Type B pancreatic cell (in vitro differentiated cells): Measurements from ENCODE around the gene PRR5L. TPM values are rescaled to one million over a fixed set of nuclear protein-coding genes. Genes with fewer than 3 reads are reported as not detected.
A peak's percentile ranks its signal among the peaks of the same experiment; 100 is the strongest.

Experiments used
- DNase-seq: peaks from one replicate; pipeline ENCODE4 v3.0.0; 2021; ENCODE audit warnings: mixed read lengths; ENCODE audit not compliant: unreplicated experiment; ENCODE audit errors: extremely low spot score
- H3K27ac Mint-ChIP-seq: 2 replicates; pipeline ENCODE4 v1.8.0; 2021; ENCODE audit warnings: mild to moderate bottlenecking, mixed read lengths
- H3K27me3 Mint-ChIP-seq: 2 replicates; pipeline ENCODE4 v1.8.0; 2021; ENCODE audit warnings: mixed read lengths
- H3K36me3 Mint-ChIP-seq: 2 replicates; pipeline ENCODE4 v1.8.0; 2021; ENCODE audit warnings: mixed read lengths
- H3K4me1 Mint-ChIP-seq: one replicate; pipeline ENCODE4 v1.8.0; 2021; ENCODE audit warnings: mixed read lengths; ENCODE audit not compliant: unreplicated experiment
- H3K4me3 Mint-ChIP-seq: 2 replicates; pipeline ENCODE4 v1.8.0; 2021; ENCODE audit warnings: mild to moderate bottlenecking, mixed read lengths
- H3K9me3 Mint-ChIP-seq: 2 replicates; pipeline ENCODE4 v1.8.0; 2021; ENCODE audit warnings: mixed read lengths
- CTCF ChIP-seq: fragments of 200-600 bp; sonication (generic); conservative IDR thresholded peaks from 2 replicates; pipeline ENCODE4 v1.5.0; 2021; ENCODE audit warnings: antibody characterized with exemption, mild to moderate bottlenecking
- total RNA-seq: library from RNA; stranded (reverse); gene quantifications from 2 replicates; pipeline ENCODE4 v1.2.1, GENCODE V29; 2021; ENCODE audit warnings: low replicate concordance

Gene PRR5L
- total RNA-seq, 1 donor from 2014 or later: 11.0 TPM

- Mint-ChIP-seq H3K27ac (no peak overlapping the region), H3K4me1 (peaks cover 45% of the 10 kb centered on the region)
These were observed 153.5 kb downstream of the PRR5L start for GRCh38 chr11:36449561-36450096.

GRCh38 chr11:36450110-36450572 lies 154.1 kb downstream of the PRR5L start:
- peaks cover 4% of the 10 kb centered on the region for H3K9me3 Mint-ChIP-seq
- H3K4me3 Mint-ChIP-seq: no peak overlapping the region
- DNase-seq: no peak
- no peak for TF ChIP-seq CTCF
- peaks cover 6% of the 10 kb centered on the region for H3K27me3 Mint-ChIP-seq
- H3K36me3 Mint-ChIP-seq: peaks cover 4% of the 10 kb centered on the region
- peaks cover 50% of the 10 kb centered on the region for H3K4me1 Mint-ChIP-seq
- H3K27ac Mint-ChIP-seq: no peak overlapping the region

More at GRCh38 chr11:36449561-36450096, 153.5 kb downstream of the PRR5L start:
- no peak for DNase-seq
- Mint-ChIP-seq H3K9me3 (peaks cover 4% of the 10 kb centered on the region), H3K4me3 (no peak overlapping the region), H3K27me3 (peaks cover 6% of the 10 kb centered on the region), H3K36me3 (peaks cover 4% of the 10 kb centered on the region)
- no peak for TF ChIP-seq CTCF

- Mint-ChIP-seq H3K4me3 (no peak overlapping the region), H3K27ac (no peak overlapping the region), H3K27me3 (peaks cover 3% of the 10 kb centered on the region), H3K4me1 (peaks cover 51% of the 10 kb centered on the region), H3K9me3 (peaks cover 4% of the 10 kb centered on the region), H3K36me3 (peaks cover 4% of the 10 kb centered on the region)
- no peak for DNase-seq
- no peak for TF ChIP-seq CTCF
These were observed 155.0 kb downstream of the PRR5L start for GRCh38 chr11:36451045-36451444.

- Mint-ChIP-seq H3K9me3 (peaks cover 4% of the 10 kb centered on the region), H3K27ac (no peak overlapping the region), H3K4me3 (no peak overlapping the region), H3K27me3 (peaks cover 3% of the 10 kb centered on the region), H3K36me3 (peaks cover 4% of the 10 kb centered on the region), H3K4me1 (peaks cover 54% of the 10 kb centered on the region)
- TF ChIP-seq CTCF: no peak
- DNase-seq: no peak
These were observed 155.6 kb downstream of the PRR5L start for GRCh38 chr11:36451681-36452080.

- Mint-ChIP-seq H3K4me1 (peaks cover 52% of the 10 kb centered on the region), H3K9me3 (peaks cover 4% of the 10 kb centered on the region), H3K4me3 (no peak overlapping the region), H3K36me3 (peaks cover 4% of the 10 kb centered on the region), H3K27ac (no peak overlapping the region), H3K27me3 (peaks cover 3% of the 10 kb centered on the region)
- peak; percentile 53 for DNase-seq
- no peak for TF ChIP-seq CTCF
These were observed 156.3 kb downstream of the PRR5L start for GRCh38 chr11:36452236-36452940.
